C4-2B (cell line): ENCODE data around the gene ERC1.

Experiments
- ZFX ChIP-seq: fragments of 450-650 bp; IDR thresholded peaks from 2 replicates; pipeline ENCODE4 v1.6.1; 2017
- TF ChIP-seq, protein P1 (sequence below): fragments of 450-650 bp; conservative IDR thresholded peaks from 2 replicates; pipeline ENCODE4 v1.5.1; 2017; ENCODE audit warnings: mild to moderate bottlenecking

DNA sequence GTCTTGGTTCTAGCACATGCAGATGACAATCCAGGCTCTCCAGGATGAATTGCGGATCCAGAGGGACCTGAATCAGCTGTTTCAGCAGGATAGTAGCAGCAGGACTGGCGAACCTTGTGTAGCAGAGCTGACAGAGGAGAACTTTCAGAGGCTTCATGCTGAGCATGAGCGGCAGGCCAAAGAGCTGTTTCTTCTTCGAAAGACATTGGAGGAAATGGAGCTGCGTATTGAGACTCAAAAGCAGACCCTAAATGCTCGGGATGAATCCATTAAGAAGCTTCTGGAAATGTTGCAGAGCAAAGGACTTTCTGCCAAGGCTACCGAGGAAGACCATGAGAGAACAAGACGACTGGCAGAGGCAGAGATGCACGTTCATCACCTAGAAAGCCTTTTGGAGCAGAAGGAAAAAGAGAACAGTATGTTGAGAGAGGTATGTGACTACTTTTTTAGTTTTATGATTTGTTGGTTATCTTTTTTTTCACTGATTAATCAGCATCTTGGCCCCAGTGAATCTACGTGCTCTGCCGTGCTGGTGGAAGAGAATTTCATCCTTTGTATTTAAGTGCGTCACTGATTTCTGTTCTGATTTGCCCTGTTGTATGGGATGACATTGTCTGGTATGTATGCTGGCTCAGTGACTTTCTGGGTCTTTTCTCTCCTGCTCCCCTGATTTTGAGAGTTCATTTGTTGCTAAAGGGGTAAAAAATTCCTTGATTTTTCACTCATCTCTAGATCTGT lies 92.3 kb downstream of the ERC1 start:
- TF ChIP-seq, protein P1, sequence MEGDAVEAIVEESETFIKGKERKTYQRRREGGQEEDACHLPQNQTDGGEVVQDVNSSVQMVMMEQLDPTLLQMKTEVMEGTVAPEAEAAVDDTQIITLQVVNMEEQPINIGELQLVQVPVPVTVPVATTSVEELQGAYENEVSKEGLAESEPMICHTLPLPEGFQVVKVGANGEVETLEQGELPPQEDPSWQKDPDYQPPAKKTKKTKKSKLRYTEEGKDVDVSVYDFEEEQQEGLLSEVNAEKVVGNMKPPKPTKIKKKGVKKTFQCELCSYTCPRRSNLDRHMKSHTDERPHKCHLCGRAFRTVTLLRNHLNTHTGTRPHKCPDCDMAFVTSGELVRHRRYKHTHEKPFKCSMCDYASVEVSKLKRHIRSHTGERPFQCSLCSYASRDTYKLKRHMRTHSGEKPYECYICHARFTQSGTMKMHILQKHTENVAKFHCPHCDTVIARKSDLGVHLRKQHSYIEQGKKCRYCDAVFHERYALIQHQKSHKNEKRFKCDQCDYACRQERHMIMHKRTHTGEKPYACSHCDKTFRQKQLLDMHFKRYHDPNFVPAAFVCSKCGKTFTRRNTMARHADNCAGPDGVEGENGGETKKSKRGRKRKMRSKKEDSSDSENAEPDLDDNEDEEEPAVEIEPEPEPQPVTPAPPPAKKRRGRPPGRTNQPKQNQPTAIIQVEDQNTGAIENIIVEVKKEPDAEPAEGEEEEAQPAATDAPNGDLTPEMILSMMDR: no peak
- no peak for TF ChIP-seq ZFX
